Panc1 (cell line): Measurements from ENCODE around the gene CSMD2. TPM values are rescaled to one million over a fixed set of nuclear protein-coding genes. Genes with fewer than 3 reads are reported as not detected.
A peak's percentile ranks its signal among the peaks of the same experiment; 100 is the strongest.

ENCODE experiments used
- ATAC-seq: fragments of 200-7000 bp; cut with Tn5 transposase; 2 replicates; pipeline ENCODE4 v1.9.1; 2020; ENCODE audit warnings: mild to moderate bottlenecking, moderate library complexity
- Bru-seq: library from RNA; stranded (reverse); fragments of 400-500 nt; gene quantifications from one replicate; lab custom pipeline; 2021; lab: Mats Ljungman, UMichigan
- BruChase-seq, 2 experiments: library from RNA; stranded (reverse); fragments of 400-500 nt; gene quantifications; one replicate each; lab custom pipeline; 2021; lab: Mats Ljungman, UMichigan
- BruUV-seq: library from RNA; stranded (reverse); fragments of 400-500 nt; replicated peaks from 2 replicates; lab custom pipeline; 2021; lab: Mats Ljungman, UMichigan
- CTCF ChIA-PET: fragments of 300-600 bp; sonication (Branson Sonifier 250); formaldehyde crosslinking; loops from one replicate; lab custom pipeline; 2022; ENCODE audit warnings: antibody characterized with exemption; lab: Charles Lee
- POLR2A ChIA-PET: fragments of 300-600 bp; sonication (Branson Sonifier 250); formaldehyde crosslinking; loops from one replicate; lab custom pipeline; 2022; ENCODE audit warnings: antibody characterized with exemption; lab: Charles Lee
- DNase-seq: peaks from one replicate; pipeline ENCODE4 v3.0.0-alpha.2; 2010; ENCODE audit warnings: low read depth, low spot score
- H3K27ac ChIP-seq: 2 replicates; pipeline ENCODE4 v1.5.1; 2011; ENCODE audit warnings: mild to moderate bottlenecking, low read length, inconsistent platforms
- H3K27me3 ChIP-seq: fragments of 200-500 bp; sonication (Bioruptor generic); 2 replicates; pipeline ENCODE4 v1.6.0; 2014; ENCODE audit warnings: low read length, inconsistent platforms; ENCODE audit not compliant: control insufficient read depth, insufficient read depth
- H3K36me3 ChIP-seq: fragments of 200-500 bp; sonication (Bioruptor generic); 2 replicates; pipeline ENCODE4 v1.5.1; 2014; ENCODE audit warnings: inconsistent platforms, mild to moderate bottlenecking, low read length, moderate library complexity; ENCODE audit not compliant: control insufficient read depth, insufficient read depth
- H3K4me1 ChIP-seq: 2 replicates; pipeline ENCODE4 v1.5.1; 2011; ENCODE audit warnings: inconsistent platforms, mild to moderate bottlenecking, low read length, moderate library complexity; ENCODE audit not compliant: control insufficient read depth, insufficient read depth
- H3K4me3 ChIP-seq, 2 experiments: 2 replicates each; pipeline ENCODE4 v1.5.1; 2011 to 2012; ENCODE audit warnings: low read depth in 2 of 2, low read length in 2 of 2, mild to moderate bottlenecking in 2 of 2, inconsistent platforms in 1 of 2, moderate library complexity in 1 of 2
- H3K9me3 ChIP-seq: fragments of 200-500 bp; sonication (Bioruptor generic); 2 replicates; pipeline ENCODE4 v1.5.1; 2014; ENCODE audit warnings: low read depth, mild to moderate bottlenecking, inconsistent platforms, low read length, moderate library complexity; ENCODE audit not compliant: control insufficient read depth, insufficient read depth
- CTCF ChIP-seq: fragments of 450-650 bp; IDR thresholded peaks from 2 replicates; pipeline ENCODE4 v1.5.1; 2017; ENCODE audit warnings: mild to moderate bottlenecking
- POLR2AphosphoS5 ChIP-seq: IDR thresholded peaks from 2 replicates; pipeline ENCODE4 v1.6.1; 2012; ENCODE audit warnings: mild to moderate bottlenecking, low read depth, low read length, moderate library complexity
- REST ChIP-seq, 2 experiments: IDR thresholded peaks; 2 replicates each; pipeline ENCODE4 v1.6.1; 2011 to 2012; ENCODE audit warnings: low read depth in 2 of 2, control low read depth in 1 of 2, low read length in 1 of 2, mild to moderate bottlenecking in 1 of 2, moderate library complexity in 1 of 2; ENCODE audit not compliant: insufficient read depth in 1 of 2
- SIN3A ChIP-seq: IDR thresholded peaks from 2 replicates; pipeline ENCODE4 v1.6.1; 2012; ENCODE audit warnings: low read depth, mild to moderate bottlenecking, low read length, moderate library complexity, borderline replicate concordance; ENCODE audit not compliant: insufficient read depth
- TCF7L2 ChIP-seq: IDR thresholded peaks from 2 replicates; pipeline ENCODE4 v1.6.1; 2011; ENCODE audit warnings: mild to moderate bottlenecking, low read depth, low read length, inconsistent platforms
- in situ Hi-C: cut with HindIII; loops from 2 replicates; pipeline ENCODE4 v1.10.0; 2016; ENCODE audit warnings: low sequenced_read_pairs, low pct_unique_long_range_greater_than_20kb
- intact Hi-C: fragments of 100-400 bp; cut with micrococcal nuclease; formaldehyde crosslinking; loops from one replicate; pipeline ENCODE4 v1.10.0; 2022; ENCODE audit not compliant: unreplicated experiment
- long read RNA-seq: library from polyadenylated mRNA; unstranded; transcript quantifications from one replicate; pipeline ENCODE4 v2.0.0, GENCODE V29; 2021; ENCODE audit not compliant: unreplicated experiment
- polyA plus RNA-seq: library from polyadenylated mRNA; unstranded; fragments of >200 nt; gene quantifications from one replicate; pipeline ENCODE4 v1.2.1, GENCODE V29; 2012; ENCODE audit warnings: missing spikeins; ENCODE audit not compliant: insufficient read length
- total RNA-seq: library from RNA; stranded (reverse); gene quantifications from one replicate; pipeline ENCODE4 v1.2.1, GENCODE V29; 2021; ENCODE audit not compliant: unreplicated experiment

Gene CSMD2
- total RNA-seq, result not detected
- polyA plus RNA-seq, result not detected
- percentile 1 among the genes with signal in this experiment for Bru-seq, nascent RNA
- BruChase-seq, experiment 1, labeled RNA remaining after a 2-hour chase, result percentile 0 among the genes with signal in this experiment
- BruChase-seq, experiment 2, labeled RNA remaining after a 6-hour chase, result percentile 0 among the genes with signal in this experiment
- long read RNA-seq, result 0 reads

- no peak for TF ChIP-seq TCF7L2
- TF ChIP-seq REST (IDR thresholded peaks at IDR 0.05; ENCODE audit: insufficient read depth in 1 of 2, low read depth in 2 of 2, low read length in 1 of 2), result no peak
- no peak for TF ChIP-seq SIN3A
- TF ChIP-seq CTCF, result no peak
- no peak for TF ChIP-seq POLR2AphosphoS5
- peaks cover 7% of the 10 kb centered on the region for H3K27me3 ChIP-seq
- no peak for ATAC-seq
- no peaks in the 10 kb centered on the region for H3K9me3 ChIP-seq
- intact Hi-C loops (no loop called here), in situ Hi-C loops (no loop called here)
- CTCF ChIA-PET, result no interaction called here
- DNase-seq, result no peak
- no peak within 1 kb of the TSS for H3K27ac ChIP-seq
- H3K36me3 ChIP-seq, result no peaks in the 10 kb centered on the region
- no peaks in the 10 kb centered on the region for H3K4me1 ChIP-seq
- BruUV-seq, result no TSS peak
- POLR2A ChIA-PET, result no interaction called here
- H3K4me3 ChIP-seq, result no peak within 1 kb of the TSS; a peak in 1 of 4 replicates
These were observed at the start of gene CSMD2 for GRCh38 chr1:34164771-34165391. CSMD2 (minus strand) TSS chr1:34165230; CDS start chr1:34165097, 133 bp downstream.

- ATAC-seq (no peak), DNase-seq (no peak)
- H3K27ac ChIP-seq, result no peak overlapping the region
- TF ChIP-seq CTCF (no peak), POLR2AphosphoS5 (no peak), TCF7L2 (no peak), REST (IDR thresholded peaks at IDR 0.05; ENCODE audit: insufficient read depth in 1 of 2, low read depth in 2 of 2, low read length in 1 of 2) (no peak), SIN3A (no peak)
- H3K36me3 ChIP-seq, result no peaks in the 10 kb centered on the region
- ChIA-PET CTCF (no interaction called here), POLR2A (no interaction called here)
- no peak overlapping the region for H3K4me3 ChIP-seq
- peaks cover 3% of the 10 kb centered on the region; the same call in 1 of the 2 replicates for H3K27me3 ChIP-seq
- no peaks in the 10 kb centered on the region for H3K9me3 ChIP-seq
- intact Hi-C loops, result no loop called here
- H3K4me1 ChIP-seq, result no peaks in the 10 kb centered on the region
- BruUV-seq, result no TSS peak
- in situ Hi-C loops, result no loop called here
These were observed 48.9 kb upstream of the CSMD2 start for GRCh38 chr1:34213956-34214355.
